Heart left ventricle (tissue), 16 donors: ENCODE results near the gene G0S2. TPM values are rescaled to one million over a fixed set of nuclear protein-coding genes. Genes with fewer than 3 reads are reported as not detected.

Source experiments
- ATAC-seq, 4 donors: fragments of 200-7000 bp; cut with Tn5 transposase; one replicate each; pipeline ENCODE4 v1.9.1; 2020 to 2022; ENCODE audit warnings: moderate library complexity in 4 of 4, mild to moderate bottlenecking in 3 of 4, moderate number of reproducible peaks in 1 of 4
- DNase-seq, 5 donors: peaks; one replicate each; pipeline ENCODE4 v3.0.0-alpha.2; 2020
- H3K27ac ChIP-seq, 12 donors: fragments of 200-600 bp; sonication (generic) in 4 of 12; one replicate each; pipeline versions ENCODE4 v1.5.0 to v1.8.0; 2016 to 2022; ENCODE audit warnings: mild to moderate bottlenecking in 2 of 12
- H3K27me3 ChIP-seq, 9 donors: fragments of 200-600 bp; sonication (generic) in 2 of 9; one replicate each; pipeline versions ENCODE4 v1.5.1 to v1.8.0; 2016 to 2022; ENCODE audit warnings: mild to moderate bottlenecking in 3 of 9
- H3K36me3 ChIP-seq, 9 donors: fragments of 200-600 bp; sonication (generic) in 2 of 9; one replicate each; pipeline versions ENCODE4 v1.5.0 to v1.8.0; 2018 to 2022; ENCODE audit warnings: mild to moderate bottlenecking in 2 of 9
- H3K4me1 ChIP-seq, 12 donors: fragments of 200-600 bp; sonication (generic) in 4 of 12; one replicate each; pipeline versions ENCODE4 v1.5.0 to v1.8.0; 2016 to 2022; ENCODE audit warnings: mild to moderate bottlenecking in 3 of 12
- H3K4me3 ChIP-seq, 12 donors: fragments of 200-600 bp; sonication (generic) in 4 of 12; one replicate each; pipeline versions ENCODE4 v1.5.0 to v1.8.0; 2017 to 2022; ENCODE audit warnings: mild to moderate bottlenecking in 9 of 12, moderate library complexity in 4 of 12
- H3K9me3 ChIP-seq, 12 donors: fragments of 200-600 bp; sonication (generic) in 4 of 12; one replicate each; pipeline versions ENCODE4 v1.5.0 to v1.8.0; 2016 to 2022; ENCODE audit warnings: mild to moderate bottlenecking in 1 of 12
- POLR2A ChIP-seq, 2 donors: fragments of 450-650 bp; IDR thresholded peaks; one replicate each; pipeline ENCODE4 v1.6.1; 2017; ENCODE audit warnings: antibody characterized with exemption in 2 of 2, mild to moderate bottlenecking in 2 of 2, moderate library complexity in 2 of 2
- WGBS, 4 donors: extraction: QIAGEN DNeasy Blood & Tissue Kit in 2 of 4; methylation state at CpG; one replicate each; pipeline versions ENCODE4 v1.1.5 to v1.1.7; 2013 to 2018; 5-methylcytosine and 5-hydroxymethylcytosine counted together
- intact Hi-C, 10 donors: fragments of 100-400 bp; cut with DNase I; formaldehyde crosslinking; loops; one replicate each; pipeline versions ENCODE4 v1.11.1 to v1.14.2; 2022
- polyA plus RNA-seq, 2 donors: library from polyadenylated mRNA; stranded (reverse); fragments of 200-250 nt; gene quantifications; one replicate each; pipeline ENCODE4 v1.2.3, GENCODE V29; 2013
- total RNA-seq, 9 donors: library from RNA; depleted of rRNA in 2 of 9; stranded (reverse); fragments of >200 nt in 2 of 9; fragmentation: NEBNext Ultra II Directional in 3 of 9; extraction: Animal tissue kit (Norgen Biotek cat#: 25700) in 3 of 9; gene quantifications; one replicate each; pipeline versions ENCODE4 v1.1.0 to v1.2.4, GENCODE V29; 2016 to 2023
- TF ChIP-seq, protein P1 (sequence below), 12 donors: fragments of 200-600 bp; sonication (generic) in 4 of 12; IDR thresholded peaks; one replicate each; pipeline versions ENCODE4 v1.5.0 to v1.8.0; 2018 to 2022; ENCODE audit warnings: antibody characterized with exemption in 12 of 12, mild to moderate bottlenecking in 5 of 12
- donor health status: ischemic (EF 13 %, LVEDD 7.1; RV severe dilation, severe dysfunction).
- donor health status: healthy with polysubstance abuse.
- donor health status: DM: no; HTN: yes; CAD: no.
- donor health status: DM: no; HTN: no; CAD: no.
- donor health status: ischemic (EF 25% LVEDD 6.9; RV normal size, moderate dysfunction).
- donor health status: ischemic (EF 25% LVEDD 5.7; RV mildly dilated, moderate dysfunction).
- donor health status: healthy.
- donor health status: DM: yes; HTN: yes; CAD: no.
- donor health status: ischemic (EF 35%, LVEDD 5.7; RV mildly dilated, moderate dysfunction).
- donor health status: nonischemic (EF 11% LVEDD 7.7; RV severe dilation, severe dysfunction).
- donor health status: DM: yes; HTN: yes; CAD: no.
- donor health status: PGD.
- donor health status: ischemic (EF 29% LVEDD 5.4; RV normal size, mild dysfunction).
- donor health status: nonischemic (EF 23%, LVEDD 6.1; RV moderate dilation, normal function).

Gene G0S2
- total and polyA plus RNA-seq, 11 donors: 87.6 to 600 (median 212) TPM

DNA sequence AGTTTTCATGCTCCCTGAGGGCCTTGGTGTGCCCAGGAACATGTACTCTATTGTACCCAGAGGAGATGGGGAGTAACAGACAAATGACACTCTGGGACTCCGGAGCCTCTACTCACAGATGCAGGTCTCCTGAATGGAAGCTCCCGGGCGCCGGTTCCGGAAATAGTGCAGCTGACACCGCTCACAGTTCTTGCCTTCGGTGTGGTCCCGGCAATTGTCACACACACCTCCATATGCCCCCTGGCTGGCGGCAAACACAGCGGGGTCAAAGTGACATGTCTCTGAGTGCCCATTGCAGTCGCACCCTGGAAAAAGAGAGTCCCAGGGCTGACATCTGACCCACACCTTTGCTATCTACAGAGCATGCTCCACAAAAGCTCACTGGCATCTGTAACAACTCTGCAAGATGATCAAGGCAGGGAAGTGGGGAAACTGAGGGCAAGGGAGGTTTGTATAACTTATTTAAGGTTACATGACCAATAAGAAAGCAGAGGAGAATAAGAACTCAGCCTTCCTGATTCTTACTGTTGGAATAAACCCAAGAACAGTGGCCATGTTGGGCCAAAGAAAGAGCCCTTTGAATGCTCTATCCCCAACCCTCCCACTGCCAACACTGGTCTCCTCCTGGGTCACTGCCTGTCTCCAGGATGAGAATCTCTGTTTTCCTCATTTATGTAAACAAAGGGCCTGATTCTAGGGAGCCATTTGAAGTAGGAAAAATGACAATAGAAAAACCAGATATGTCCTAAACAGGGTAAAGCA, 45.4 kb upstream of the G0S2 start:
- ATAC-seq (no peak), DNase-seq (no peak)
- Histone ChIP-seq H3K4me3 (no peak overlapping the region), H3K27me3 (no peaks in the 10 kb centered on the region), H3K36me3 (no peaks in the 10 kb centered on the region), H3K9me3 (no peaks in the 10 kb centered on the region), H3K4me1 (peaks cover 0 to 55% (median 37%) of the 10 kb centered on the region in 12 donors), H3K27ac (peak overlapping the region in 1 of 12 donors; percentile 8)
- TF ChIP-seq POLR2A (IDR thresholded peaks at IDR 0.05): no peak
- TF ChIP-seq, protein P1, sequence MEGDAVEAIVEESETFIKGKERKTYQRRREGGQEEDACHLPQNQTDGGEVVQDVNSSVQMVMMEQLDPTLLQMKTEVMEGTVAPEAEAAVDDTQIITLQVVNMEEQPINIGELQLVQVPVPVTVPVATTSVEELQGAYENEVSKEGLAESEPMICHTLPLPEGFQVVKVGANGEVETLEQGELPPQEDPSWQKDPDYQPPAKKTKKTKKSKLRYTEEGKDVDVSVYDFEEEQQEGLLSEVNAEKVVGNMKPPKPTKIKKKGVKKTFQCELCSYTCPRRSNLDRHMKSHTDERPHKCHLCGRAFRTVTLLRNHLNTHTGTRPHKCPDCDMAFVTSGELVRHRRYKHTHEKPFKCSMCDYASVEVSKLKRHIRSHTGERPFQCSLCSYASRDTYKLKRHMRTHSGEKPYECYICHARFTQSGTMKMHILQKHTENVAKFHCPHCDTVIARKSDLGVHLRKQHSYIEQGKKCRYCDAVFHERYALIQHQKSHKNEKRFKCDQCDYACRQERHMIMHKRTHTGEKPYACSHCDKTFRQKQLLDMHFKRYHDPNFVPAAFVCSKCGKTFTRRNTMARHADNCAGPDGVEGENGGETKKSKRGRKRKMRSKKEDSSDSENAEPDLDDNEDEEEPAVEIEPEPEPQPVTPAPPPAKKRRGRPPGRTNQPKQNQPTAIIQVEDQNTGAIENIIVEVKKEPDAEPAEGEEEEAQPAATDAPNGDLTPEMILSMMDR (IDR thresholded peaks at IDR 0.05): no peak
- 92 to 96% (median 93%) methylated on average over 7 to 11 of the region's 11 CpGs for WGBS, 4 donors
- intact Hi-C loops: loop anchor here in 9 of 10 donors (2.0 to 10.0 kb wide), 8 partner anchors 38 to 117 kb away; partner anchors contain the start of gene G0S2 (in 1 of the 9)

DNA sequence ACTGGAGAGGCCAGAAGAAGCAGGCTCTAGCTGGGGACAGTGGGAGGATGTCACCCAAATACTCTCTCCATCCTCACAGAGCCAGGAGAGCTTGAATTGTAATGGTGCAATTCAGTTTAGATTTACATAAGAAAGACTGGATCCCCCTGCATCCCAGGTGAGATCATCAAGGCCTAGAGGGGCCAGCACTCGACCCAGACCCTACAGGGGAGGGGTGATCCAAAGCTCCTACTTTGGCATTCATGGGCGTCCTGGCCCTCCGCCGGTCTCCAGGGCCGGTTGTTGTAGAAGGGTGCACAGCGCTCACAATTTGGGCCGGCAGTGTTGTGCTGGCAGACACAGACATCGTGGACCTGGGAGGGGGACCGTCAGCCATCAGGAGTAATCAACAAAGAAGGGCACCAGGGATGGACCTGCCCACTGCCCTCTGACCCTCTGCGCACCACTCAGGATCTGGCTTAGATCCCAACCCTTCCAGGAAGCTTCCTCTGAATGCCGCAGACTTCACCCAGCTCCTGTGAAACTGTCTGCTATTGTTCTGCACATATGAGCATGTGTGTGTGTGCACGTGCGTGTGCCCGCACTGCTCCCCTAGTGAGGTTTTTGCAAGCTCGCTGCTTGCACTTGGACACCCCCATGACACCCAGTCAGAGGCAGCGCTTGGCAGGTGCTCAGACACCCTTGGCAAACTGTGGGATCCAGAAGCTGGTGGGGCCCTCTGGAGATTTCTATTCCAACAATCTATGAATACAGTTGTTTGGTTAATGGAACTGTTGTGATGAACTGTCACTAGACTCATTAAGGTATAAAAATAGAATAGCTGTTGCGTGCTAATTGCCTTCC, 44.6 kb upstream of the G0S2 start:
- Histone ChIP-seq H3K9me3 (no peaks in the 10 kb centered on the region), H3K4me3 (no peak overlapping the region), H3K27ac (peak overlapping the region in 2 of 12 donors; percentile 3 to 8), H3K4me1 (peaks cover 0 to 47% (median 34%) of the 10 kb centered on the region in 12 donors), H3K36me3 (no peaks in the 10 kb centered on the region), H3K27me3 (no peaks in the 10 kb centered on the region)
- TF ChIP-seq, protein P1 (IDR thresholded peaks at IDR 0.05): no peak
- no peak for TF ChIP-seq POLR2A (IDR thresholded peaks at IDR 0.05)
- 58 to 72% (median 61%) methylated on average over 16 to 17 of the region's 17 CpGs for WGBS, 4 donors
- DNase-seq (peak in 2 of 5 donors; percentile 23 to 54), ATAC-seq (peak in 1 of 4 donors; percentile 18)
- intact Hi-C loops: loop anchor here in 3 of 10 donors (2.0 to 10.0 kb wide), 3 partner anchors 62 to 117 kb away; no protein-coding TSS in a partner anchor

DNA sequence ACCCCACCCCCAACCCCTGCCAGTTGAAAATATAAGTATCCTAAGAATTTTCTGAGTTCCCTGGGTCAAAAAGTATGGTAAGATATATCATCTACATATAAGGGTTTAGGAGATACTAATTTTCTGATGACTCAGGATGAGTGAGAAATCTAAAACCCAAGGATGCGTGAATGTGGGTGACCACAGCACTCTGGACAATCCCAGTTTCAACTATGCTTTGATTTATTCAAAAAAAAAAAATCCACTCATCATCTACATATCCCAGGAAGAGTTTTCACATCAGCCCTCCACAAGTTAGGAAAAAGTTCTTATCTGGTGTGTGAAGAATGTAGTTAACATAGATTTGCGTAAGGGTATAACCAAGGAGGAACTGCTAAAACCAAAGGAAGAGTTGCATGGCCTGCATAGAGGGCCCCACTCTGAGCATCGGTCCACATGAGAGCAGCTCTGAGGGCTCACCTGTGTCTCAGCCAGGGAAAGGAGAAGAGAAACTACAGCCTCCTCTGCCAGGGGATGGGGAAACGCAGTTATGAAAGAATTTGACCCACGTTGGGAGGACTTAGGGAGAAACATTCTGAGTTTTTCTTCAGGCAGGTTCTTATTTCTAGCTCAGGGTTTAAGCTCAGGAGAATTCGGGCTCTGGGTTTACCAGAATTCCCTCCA, 41.7 kb upstream of the G0S2 start:
- Histone ChIP-seq H3K36me3 (no peaks in the 10 kb centered on the region), H3K27me3 (no peaks in the 10 kb centered on the region), H3K27ac (no peak overlapping the region), H3K9me3 (no peaks in the 10 kb centered on the region), H3K4me3 (no peak overlapping the region), H3K4me1 (peaks cover 0 to 31% (median 14%) of the 10 kb centered on the region in 12 donors)
- DNase-seq: no peak
- intact Hi-C loops: loop anchor here in 2 of 10 donors (5.0 to 10.0 kb wide), 2 partner anchors 111 to 114 kb away; no protein-coding TSS in a partner anchor
- WGBS, 4 donors: 84 to 99% (median 96%) methylated on average over 6 of the region's 6 CpGs
- ATAC-seq: no peak
- TF ChIP-seq POLR2A (IDR thresholded peaks at IDR 0.05): no peak
- TF ChIP-seq, protein P1 (IDR thresholded peaks at IDR 0.05): no peak
